G401 (cell line): Measurements from ENCODE around the gene VARS1. TPM values are rescaled to one million over a fixed set of nuclear protein-coding genes. Genes with fewer than 3 reads are reported as not detected.
A peak's percentile ranks its signal among the peaks of the same experiment; 100 is the strongest.

Experiments
- DNase-seq: peaks from one replicate; pipeline ENCODE4 v3.0.0-alpha.2; 2015; ENCODE audit warnings: low spot score
- in situ Hi-C: cut with HindIII; loops from 2 replicates; pipeline ENCODE4 v1.10.0; 2016; ENCODE audit warnings: low sequenced_read_pairs, mixed read lengths
- total RNA-seq: library from RNA; depleted of rRNA; stranded (reverse); fragments of >200 nt; shearing (Covaris generic); gene quantifications from 2 replicates; pipeline ENCODE4 v1.2.3, GENCODE V29; 2014

Gene VARS1
- total RNA-seq, 1 experiment from 2014 or later, result 152 TPM

- in situ Hi-C loops, result no loop called here
- DNase-seq, result peak; percentile 69
These were observed 18.4 kb downstream of the VARS1 start, which contains the start of gene VWA7 for GRCh38 chr6:31776989-31777666. TSS of gene VWA7 (minus strand) at chr6:31777328. CDS start at chr6:31776779, 549 bp downstream.

DNA sequence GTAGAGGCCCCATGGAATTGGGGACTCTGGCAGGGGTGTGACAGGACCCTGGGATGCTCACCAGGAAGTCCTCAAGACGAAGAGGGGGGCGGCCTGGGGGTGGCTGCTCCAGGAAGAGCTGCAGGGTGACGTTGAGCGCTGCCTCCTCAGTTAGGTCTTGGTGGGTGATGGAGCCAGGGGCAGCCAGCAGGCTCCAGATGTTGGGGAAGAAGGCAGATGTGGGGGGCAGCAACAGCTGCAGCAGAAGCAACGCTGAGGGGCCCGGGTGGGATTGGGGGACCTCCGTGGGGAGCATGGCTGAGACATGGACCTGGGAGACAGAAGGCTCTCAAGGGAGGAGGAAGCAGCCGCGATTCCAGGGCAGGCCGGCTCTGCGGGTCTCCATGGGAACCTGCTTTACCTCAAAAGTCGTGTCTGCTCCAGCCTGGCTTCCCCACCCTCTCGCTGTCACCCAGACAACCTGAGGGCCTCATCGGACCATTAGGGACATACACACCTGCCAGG is 19.0 kb downstream of the VARS1 start:
- in situ Hi-C loops, result no loop called here
- DNase-seq, result peak; percentile 44

GRCh38 chr6:31775633-31776484 is 19.7 kb downstream of the VARS1 start:
- DNase-seq, result peak; percentile 28
- in situ Hi-C loops, result no loop called here

GRCh38 chr6:31775184-31775583 is 20.4 kb downstream of the VARS1 start:
- no peak for DNase-seq
- in situ Hi-C loops, result no loop called here

DNA sequence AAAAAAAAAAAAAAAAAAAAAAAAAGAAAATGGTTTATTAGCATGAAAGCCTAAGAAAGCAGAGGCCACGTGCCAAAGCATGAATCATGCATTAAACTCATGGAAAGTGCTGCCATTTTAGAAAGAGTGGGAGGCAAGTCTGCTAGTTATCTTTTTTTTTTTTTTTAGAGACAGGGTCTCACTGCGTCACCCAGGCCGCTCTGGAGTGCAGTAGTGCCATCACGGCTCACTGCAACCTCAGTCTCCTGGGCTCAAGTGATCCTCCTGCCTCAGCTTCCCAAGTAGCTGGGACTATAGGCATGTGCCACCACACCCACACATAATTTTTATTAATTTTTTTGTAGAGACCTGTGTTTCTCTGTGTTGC is 23.6 kb downstream of the VARS1 start:
- no peak for DNase-seq
- in situ Hi-C loops, result no loop called here

GRCh38 chr6:31770860-31771259 is 24.7 kb downstream of the VARS1 start:
- DNase-seq, result no peak
- in situ Hi-C loops, result no loop called here

DNA sequence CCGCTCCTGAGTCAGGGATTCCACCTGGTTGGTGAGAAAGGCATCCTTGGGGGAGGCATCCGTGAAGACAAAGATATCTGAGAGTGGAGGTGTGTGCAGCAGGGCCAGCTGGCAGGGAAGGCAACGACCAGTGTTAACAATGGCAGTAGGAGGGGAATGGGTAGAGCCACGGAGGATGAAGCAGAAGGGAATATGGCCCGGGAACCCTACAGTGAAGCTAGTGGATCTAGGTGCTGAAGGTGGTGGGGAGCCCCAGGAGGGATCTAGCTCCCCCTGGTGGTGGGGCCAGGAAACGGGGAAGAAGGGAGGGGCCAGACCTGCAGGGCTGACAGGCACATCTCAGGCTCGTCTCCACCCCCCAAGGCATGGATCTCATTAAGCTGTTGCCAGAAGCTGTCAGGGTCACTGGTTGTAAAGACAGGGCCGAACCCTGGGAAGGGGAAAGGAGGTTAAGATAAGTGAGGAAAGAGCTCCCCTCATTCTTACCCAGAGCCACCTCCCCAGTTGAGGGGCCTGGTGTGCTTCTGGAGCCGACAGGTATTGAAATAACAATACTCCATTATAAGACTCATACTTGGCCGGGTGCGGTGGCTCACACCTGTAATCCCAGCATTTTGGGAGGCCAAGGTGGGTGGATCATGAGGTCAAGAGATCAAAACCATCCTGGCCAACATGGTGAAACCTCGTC is 25.7 kb downstream of the VARS1 start:
- in situ Hi-C loops, result no loop called here
- peak; percentile 29 for DNase-seq

DNA sequence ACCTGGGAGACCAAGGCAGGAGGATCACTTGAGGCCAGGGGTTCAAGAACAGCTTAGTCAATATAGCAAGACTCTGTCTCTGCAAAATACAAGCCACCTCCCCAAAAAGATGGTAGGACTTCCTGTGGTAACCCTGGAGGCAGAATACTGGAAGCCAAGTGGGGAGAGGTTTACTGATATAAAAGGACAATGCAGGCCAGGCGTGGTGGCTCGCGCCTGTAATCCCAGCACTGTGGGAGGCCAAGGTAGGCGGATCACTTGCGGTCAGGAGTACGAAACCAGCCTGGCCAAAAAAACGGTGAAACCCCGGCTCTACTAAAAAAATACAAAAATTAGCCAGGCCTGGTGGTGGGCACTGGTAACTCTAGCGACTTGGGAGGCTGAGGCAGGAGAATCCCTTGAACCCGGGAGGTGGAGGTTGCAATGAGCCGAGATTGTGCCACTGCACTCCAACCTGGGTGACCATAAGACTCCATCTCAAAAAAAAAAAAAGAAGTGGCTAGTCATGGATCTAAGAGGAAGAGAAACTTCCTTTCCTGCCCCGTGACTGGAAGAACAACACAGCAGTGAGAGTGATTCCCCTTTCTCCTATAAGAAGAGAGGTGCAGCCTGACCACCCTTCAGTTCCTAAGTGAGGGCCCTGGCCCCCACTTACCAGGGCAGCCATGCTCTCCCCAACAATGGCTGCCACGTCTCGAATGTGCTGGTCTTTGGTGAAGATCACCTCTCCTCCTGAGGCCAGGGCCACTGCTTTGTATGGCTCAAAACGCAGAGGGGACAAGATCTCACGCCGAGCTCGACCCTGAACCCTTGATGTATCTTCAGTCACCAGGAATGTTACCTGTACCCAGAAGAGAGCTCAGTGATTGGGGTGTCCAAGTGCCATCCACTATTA is 26.9 kb downstream of the VARS1 start:
- no peak for DNase-seq
- in situ Hi-C loops, result no loop called here

DNA sequence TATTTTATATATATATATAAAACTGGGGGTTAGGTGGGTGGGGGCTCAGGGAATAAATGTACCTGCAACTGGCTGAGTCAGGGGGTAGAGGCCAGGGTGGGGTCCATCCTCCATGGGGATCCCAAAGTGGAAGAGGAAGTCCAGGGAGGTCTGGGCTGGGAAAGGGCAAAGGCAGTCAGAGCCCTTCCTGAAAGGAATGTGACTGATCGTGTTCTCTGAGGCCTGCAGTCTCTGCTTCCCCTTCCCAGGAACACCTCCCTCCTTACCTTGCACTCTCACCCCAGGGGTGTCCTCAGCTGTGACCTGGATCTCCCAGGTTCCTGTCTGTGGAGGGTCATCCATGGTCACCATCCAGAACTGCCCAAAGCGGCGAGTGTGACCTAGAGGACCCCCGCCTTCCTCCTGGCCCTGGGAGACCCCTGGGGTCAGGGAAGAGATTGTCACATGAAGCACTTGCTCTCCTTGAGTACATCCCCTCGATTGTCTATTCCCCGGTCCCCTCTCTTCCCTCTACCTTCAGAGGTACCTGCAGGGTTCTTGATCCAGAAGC is 28.4 kb downstream of the VARS1 start:
- in situ Hi-C loops, result no loop called here
- DNase-seq, result no peak

DNA sequence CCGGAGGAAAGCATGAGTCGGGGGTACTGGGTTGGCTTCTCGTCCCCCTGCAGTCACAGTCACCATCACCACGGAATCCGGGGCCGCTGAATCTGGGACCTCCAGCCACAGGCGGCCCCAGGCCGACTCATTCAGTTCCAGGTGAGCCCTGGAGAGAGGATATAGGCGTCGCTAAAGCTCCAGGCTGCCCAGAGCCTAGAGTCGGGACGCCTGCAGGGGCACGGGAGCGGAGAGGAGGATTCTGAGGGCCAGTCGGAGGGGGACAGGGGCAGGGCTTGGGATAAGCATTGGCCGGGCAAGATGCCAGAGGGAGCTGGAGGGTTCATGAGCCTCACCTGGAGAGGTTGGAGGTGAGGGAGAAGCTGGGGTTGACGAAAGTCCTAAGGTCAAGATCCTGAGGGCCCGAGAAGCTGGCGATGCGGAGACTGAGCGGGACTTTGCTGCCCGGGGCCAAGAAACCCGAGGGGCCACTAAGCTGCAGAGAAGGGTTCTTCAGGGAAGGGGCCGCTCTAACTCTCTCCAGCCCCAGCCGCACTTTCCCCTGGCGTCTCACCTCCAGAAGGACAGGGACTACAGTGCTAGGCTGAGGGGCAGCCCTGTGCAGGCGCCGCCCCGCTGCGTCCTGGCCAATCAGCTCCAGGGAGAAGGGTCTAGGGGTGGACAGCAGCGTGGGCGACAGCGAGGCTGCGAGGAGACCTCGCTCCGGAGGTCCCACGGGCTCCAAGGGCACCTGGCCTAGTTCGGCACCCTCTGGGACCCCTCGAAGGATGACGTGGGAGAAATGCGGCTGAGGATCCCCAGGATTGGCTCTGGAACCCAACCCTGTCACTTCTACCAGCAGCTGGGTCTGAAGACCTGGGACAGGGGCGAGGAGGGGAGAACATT is 29.4 kb downstream of the VARS1 start:
- DNase-seq, result no peak
- in situ Hi-C loops, result no loop called here

GRCh38 chr6:31765559-31765909 is 30.0 kb downstream of the VARS1 start:
- in situ Hi-C loops, result no loop called here
- DNase-seq, result no peak

- no peak for DNase-seq
- in situ Hi-C loops, result no loop called here
These were observed 31.4 kb downstream of the VARS1 start for GRCh38 chr6:31764198-31764597.

DNA sequence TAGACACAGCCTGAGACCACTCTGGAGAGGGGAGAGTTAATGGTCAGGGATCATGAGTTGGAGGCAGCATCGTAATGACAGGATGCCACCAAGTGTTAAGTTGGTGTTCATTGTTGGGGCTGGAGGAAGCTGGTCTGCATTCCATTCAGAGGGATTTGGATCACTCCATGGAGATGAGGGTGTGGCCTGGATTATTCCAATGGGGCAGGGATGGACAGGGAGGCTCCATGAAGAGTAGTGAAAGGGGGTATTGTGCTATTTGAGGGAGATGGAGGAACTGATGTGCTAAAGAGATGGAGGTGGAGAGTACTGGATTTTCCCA is 32.0 kb downstream of the VARS1 start:
- peak; percentile 53 for DNase-seq
- in situ Hi-C loops, result no loop called here

DNA sequence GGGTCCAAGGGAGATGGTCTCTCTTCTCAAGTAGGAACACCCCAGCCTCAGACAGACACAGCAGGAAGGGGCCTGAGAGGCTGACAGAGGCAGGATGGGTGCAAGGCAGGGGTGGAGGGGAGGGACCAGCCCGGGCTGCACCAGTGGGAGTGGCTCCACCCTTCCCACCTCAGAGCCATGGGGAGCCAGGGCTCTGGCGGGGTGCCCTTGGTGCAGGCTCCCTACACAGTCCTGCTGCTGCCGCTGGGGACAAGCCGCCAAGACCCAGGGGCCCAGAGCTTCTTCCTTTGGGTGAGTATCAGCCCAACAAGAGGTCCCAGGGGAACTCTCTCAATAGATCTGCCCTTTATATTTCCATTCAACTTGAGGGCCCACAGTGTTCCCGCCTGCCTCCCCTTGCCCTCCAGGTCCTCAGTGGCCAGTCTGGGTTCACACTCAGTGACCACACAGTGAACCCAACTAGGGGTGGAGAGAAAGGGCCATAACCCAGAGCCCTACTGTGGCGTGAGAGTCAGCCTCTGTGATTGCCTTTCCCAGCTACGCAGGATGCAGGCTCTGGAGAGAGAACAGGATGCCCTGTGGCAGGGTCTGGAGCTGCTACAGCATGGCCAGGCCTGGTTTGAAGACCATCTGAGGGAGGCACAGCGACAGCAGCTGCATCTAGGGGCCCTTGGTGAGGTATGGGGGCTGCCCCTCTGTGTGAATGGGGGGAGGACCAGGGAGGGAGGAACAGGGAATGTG is 32.5 kb downstream of the VARS1 start:
- DNase-seq, result no peak
- in situ Hi-C loops, result no loop called here

GRCh38 chr6:31762356-31762755 is 33.2 kb downstream of the VARS1 start, which contains the start of gene SAPCD1:
TSS of gene SAPCD1 (plus strand) at chr6:31762656. CDS start at chr6:31763055, 399 bp downstream.
- DNase-seq, result no peak

DNA sequence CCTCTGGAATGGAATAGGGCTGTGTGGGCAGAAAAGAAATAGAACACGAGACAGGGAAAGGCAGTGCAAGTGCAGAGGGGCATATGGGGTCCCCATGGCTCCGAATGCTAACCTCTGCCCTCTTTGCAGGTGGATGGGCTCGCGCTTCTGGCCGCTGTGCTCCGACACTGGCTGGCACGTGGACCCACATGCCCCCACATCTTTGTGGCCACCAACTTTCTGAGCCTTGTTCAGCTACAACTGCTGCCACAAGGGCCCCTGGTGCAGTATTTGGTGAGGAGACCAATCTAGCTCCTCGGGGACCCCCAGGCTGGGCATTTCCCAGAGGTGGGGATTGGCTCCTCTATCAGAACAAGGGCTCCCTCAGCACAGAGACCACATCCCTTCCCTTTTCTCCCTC is 34.2 kb downstream of the VARS1 start:
- no peak for DNase-seq
- in situ Hi-C loops, result no loop called here

More at GRCh38 chr6:31762356-31762755, 33.2 kb downstream of the VARS1 start, which contains the start of gene SAPCD1:
- in situ Hi-C loops, result no loop called here

DNA sequence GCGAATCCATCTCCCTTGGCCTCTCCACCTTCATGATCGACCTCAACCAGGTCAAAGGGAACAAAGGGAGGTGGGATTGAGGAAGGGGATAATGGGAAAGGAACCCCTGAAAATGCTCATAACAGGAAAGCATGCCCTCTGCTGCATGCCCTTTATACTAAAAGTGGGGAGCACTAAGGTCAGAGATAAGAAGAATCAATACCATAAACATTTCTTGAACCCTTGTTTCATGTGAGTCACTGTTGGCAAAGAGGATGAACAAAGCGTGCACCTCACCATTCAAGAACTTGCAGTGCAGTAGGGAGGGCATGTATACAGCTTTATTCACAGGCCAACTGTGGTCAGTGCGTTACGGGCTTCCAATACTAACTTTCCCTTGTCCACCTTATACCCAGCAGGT is 34.8 kb downstream of the VARS1 start:
- in situ Hi-C loops, result no loop called here
- DNase-seq, result no peak
